ENCODE measurements around the gene SOS1.
"Not testable (repeated sequence)": the region's sequence is repeated elsewhere in the genome, so short reads cannot be mapped to it uniquely, and the experiment has no call there.

Gene SOS1

DNA sequence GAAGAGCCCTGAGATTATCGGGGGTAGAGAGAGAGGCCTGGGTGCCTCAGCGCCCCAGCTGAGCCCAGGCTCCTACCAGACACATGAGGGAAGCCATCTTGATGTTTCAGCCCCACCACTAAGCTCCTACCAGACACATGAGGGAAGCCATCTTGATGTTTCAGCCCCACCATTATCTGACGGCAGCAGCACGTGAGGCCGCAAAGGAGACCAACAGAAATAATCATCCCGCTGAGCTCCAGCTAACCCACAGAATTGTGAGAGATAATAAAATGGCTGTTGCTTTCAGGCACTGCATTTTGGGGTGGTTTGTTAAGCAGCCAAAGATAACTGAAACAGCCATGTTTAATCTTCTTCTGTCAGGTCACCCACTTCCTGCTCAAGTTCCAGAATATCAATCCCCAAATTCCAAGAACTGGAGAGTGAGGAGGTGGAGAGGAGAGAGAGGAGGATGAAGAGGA is 29.3 kb upstream of the SOS1 start:
- TF ChIP-seq POLR2A (IDR thresholded peaks at IDR 0.05; ENCODE audit: low read depth, low read length) (no peak), POLR2AphosphoS5 (IDR thresholded peaks at IDR 0.05; ENCODE audit: low read depth, low read length) (no peak), TAF1 (IDR thresholded peaks at IDR 0.05; ENCODE audit: borderline replicate concordance, low read depth, low read length) (no peak)
- FAIRE-seq (no peak), DNase-seq (ENCODE audit: insufficient read length) (no peak)

- FAIRE-seq: no peak
- no peak for TF ChIP-seq POLR2AphosphoS5 (IDR thresholded peaks at IDR 0.05; ENCODE audit: low read depth, low read length)
- no peak for TF ChIP-seq TAF1 (IDR thresholded peaks at IDR 0.05; ENCODE audit: borderline replicate concordance, low read depth, low read length)
- TF ChIP-seq POLR2A (IDR thresholded peaks at IDR 0.05; ENCODE audit: low read depth, low read length): no peak
- DNase-seq (ENCODE audit: insufficient read length): no peak
These were observed 25.8 kb upstream of the SOS1 start for GRCh38 chr2:39146630-39147029.

DNA sequence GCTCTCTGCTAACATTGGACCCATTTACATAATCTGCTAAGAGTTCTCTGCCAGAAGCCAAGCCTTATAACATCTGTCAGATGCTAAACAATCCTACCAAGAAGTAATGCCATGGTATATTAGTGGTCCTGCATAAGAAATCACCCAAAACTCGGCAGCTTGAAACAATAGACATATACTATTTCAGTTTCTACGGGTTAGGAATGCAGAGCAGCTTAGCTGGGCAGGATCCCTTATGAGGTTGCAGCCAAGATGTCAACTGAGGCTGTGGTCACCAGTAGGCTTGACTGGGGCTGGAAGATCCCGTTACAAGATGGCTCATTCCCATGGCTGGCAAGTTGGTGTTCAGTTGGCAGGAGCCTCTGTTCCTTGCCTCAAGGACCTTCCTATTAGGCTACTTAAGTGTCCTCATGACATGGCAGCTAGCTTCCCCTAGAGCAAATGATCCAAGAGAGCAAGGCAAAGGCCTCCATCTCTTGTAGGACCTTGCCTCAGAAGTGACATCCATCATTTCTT is 25.1 kb upstream of the SOS1 start:
- TF ChIP-seq TAF1 (IDR thresholded peaks at IDR 0.05; ENCODE audit: borderline replicate concordance, low read depth, low read length): no peak
- no peak for FAIRE-seq
- DNase-seq (ENCODE audit: insufficient read length): no peak

DNA sequence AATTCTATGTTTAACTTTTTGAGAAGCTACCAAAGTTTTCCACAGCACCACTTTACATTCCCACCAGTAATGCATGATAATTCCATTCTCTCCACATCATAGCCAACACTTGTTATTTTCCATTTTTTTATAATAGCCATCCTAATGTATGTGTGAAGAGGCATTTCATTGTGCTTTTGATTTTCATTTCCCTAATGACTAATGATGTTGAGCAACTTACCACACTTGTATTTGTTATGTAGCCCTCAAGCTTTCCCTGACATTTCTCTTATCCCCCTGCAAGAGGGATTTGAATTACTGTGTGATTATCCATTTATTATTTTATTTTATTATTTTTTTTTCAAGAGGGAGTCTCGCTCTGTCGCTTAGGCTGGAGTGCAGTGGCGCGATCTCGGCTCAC is 23.6 kb upstream of the SOS1 start:
- FAIRE-seq (no peak), DNase-seq (ENCODE audit: insufficient read length) (no peak)
- no peak for TF ChIP-seq POLR2AphosphoS5 (IDR thresholded peaks at IDR 0.05; ENCODE audit: low read depth, low read length)
- no peak for TF ChIP-seq TAF1 (IDR thresholded peaks at IDR 0.05; ENCODE audit: borderline replicate concordance, low read depth, low read length)
- no peak for TF ChIP-seq POLR2A (IDR thresholded peaks at IDR 0.05; ENCODE audit: low read depth, low read length)

DNA sequence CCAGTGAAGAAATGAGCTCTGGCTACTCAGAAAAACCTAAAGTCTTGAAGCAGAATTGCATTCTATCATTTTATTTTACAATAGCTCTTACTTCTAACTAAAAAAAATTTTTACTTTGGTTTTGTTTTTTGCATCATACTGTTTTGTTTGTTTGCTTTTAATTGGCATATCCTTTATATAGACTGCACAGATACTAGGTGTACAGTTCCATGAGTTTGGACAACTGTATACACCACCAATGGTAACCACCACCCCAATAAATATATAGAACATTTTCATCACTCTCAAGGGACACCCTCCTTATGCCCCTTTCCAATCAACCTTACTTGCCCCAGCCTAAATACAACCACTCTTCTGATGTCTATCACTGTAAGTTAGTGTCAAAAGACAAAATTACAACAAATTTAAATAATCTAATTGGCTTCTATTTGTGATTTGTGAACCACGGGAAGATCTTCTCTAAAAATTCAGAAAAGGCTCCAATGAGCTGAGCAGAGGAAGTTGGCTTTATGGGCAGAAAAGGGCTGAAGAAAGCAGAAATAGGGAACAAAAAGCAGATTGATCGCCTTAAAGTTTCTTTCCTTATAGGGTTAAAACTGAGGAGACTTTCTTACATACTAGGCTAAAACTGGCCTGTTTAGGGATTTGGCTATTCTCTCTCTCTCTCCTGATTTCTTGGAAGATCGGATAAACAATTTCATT is 22.2 kb upstream of the SOS1 start:
- TF ChIP-seq POLR2AphosphoS5 (IDR thresholded peaks at IDR 0.05; ENCODE audit: low read depth, low read length) (no peak), TAF1 (IDR thresholded peaks at IDR 0.05; ENCODE audit: borderline replicate concordance, low read depth, low read length) (no peak), POLR2A (IDR thresholded peaks at IDR 0.05; ENCODE audit: low read depth, low read length) (no peak)
- FAIRE-seq (no peak), DNase-seq (ENCODE audit: insufficient read length) (no peak)

DNA sequence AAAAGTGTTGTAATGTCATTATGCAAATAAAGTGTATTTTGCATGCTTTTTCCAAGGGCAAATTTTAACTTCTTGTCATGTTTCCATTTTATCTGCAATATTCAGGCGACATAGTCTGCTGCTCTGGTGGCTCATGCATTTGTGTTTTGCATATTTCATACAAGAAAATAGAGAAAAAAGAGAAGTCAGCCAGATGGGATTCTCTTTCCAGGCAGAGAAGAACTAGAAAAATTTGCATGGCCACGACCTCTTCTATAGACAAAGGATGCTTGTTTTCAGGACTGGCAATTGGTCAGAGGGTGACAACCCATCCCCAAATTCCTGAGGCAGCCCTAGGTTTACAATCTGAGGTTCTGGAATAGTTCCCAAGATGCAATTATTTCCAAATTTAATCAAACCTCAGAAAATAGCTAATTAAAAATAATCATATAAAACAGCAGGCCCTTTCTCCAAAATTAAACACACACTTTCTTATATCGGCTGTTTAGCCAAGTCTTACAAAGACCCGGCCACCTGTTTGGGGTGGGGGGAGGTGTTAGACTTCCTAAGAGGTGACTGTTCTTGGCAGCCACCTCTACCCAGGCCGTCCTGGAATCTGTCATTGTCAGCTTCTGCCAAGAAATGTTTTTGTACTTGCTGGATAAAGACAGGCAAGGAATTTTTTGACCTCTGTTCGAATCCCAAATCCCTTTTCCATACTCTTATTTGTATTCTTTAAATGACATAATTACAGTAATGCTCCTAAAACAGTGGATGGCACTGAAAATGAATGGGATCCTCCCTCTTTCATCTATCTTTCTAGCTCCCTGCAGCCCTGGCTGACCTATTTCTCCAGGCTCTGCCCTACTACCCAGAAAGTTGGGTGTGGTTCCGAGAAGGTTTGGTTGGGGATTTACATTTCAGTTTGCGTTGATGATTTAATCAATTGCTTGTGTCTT is 20.8 kb upstream of the SOS1 start:
- DNase-seq (ENCODE audit: insufficient read length) (no peak), FAIRE-seq (peak; percentile 72)
- no peak for TF ChIP-seq POLR2A (IDR thresholded peaks at IDR 0.05; ENCODE audit: low read depth, low read length)
- TF ChIP-seq TAF1 (IDR thresholded peaks at IDR 0.05; ENCODE audit: borderline replicate concordance, low read depth, low read length): no peak
- TF ChIP-seq POLR2AphosphoS5 (IDR thresholded peaks at IDR 0.05; ENCODE audit: low read depth, low read length): no peak

DNA sequence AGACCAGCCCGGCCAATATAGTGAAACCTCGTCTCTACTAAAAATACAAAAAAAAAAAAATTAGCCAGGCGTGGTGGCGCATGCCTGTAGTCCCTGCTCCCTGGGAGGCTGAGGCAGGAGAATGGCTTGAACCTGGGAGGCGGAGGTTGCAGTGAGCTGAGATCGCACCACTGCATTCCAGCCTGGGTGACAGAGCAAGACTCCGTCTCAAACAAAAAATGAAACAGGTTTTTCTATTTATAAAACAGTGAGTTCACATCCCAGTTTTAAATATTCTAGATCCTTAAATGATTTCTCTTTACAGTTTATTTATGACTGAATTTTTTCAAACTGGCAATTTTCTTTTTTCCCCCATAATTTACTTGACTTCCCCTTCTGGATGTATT is 20.1 kb upstream of the SOS1 start:
- FAIRE-seq; DNase-seq (ENCODE audit: insufficient read length): not testable (repeated sequence)

DNA sequence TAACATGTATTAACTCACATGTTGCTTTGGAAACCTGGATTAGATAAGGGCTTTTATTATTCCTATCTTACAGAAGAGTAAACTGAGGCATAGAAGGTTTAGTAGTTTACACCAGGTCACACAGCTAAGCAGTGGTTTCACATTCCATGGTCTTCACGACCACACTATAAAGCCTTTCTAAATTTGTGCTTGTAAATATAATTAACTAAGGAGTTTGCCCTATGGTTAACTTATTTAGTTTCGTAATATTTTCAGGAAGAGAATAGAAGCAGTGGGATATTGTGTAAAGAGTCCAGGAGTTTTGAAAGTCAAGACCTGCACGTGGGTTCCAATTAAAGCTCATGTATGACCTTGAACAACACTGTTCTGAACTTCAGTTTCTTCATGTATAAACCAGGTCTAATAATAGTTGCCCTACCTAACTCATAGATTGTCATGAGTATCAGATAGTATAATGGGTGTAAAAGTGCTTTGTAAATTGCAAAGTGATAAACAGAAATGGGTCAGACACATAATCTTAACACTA is 19.5 kb upstream of the SOS1 start:
- no peak for FAIRE-seq

DNA sequence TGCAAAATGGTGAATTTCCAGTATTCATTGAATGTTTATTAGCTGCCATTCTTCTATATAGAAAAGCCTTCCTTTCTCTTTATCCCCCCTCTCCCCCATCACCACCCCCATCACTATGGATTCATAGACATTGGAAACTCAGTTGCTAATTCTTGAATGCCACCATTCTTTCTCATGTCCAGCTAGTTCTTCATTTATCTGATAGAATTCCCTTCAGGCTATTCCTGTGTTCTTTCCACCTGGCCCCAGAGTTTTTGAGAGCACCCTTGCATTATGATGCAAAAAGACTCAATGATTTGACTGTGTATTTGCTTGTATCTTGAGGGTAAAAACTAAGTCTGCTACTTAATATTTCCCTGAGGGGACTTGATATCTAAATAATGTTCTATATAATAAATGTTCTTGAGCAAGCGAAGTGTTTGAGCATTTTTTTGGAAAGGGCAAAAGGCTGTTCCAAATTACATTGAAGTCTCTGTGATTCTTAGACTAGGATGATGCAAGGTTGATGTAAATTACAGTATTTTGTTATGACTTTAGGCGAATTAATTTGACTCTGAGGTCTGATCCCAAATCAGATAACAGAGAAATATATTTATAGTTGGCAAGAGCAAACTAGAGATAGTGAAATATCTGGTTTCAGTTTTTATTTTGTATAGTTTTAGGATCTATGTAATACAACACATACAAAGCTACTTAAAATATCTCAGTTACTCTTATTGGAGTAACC is 18.8 kb upstream of the SOS1 start:
- TF ChIP-seq POLR2AphosphoS5 (IDR thresholded peaks at IDR 0.05; ENCODE audit: low read depth, low read length) (no peak), POLR2A (IDR thresholded peaks at IDR 0.05; ENCODE audit: low read depth, low read length) (no peak)
- DNase-seq (ENCODE audit: insufficient read length) (no peak), FAIRE-seq (no peak)

More for the DNA sequence above, 19.5 kb upstream of the SOS1 start:
- no peak for TF ChIP-seq TAF1 (IDR thresholded peaks at IDR 0.05; ENCODE audit: borderline replicate concordance, low read depth, low read length)
- DNase-seq (ENCODE audit: insufficient read length): no peak

DNA sequence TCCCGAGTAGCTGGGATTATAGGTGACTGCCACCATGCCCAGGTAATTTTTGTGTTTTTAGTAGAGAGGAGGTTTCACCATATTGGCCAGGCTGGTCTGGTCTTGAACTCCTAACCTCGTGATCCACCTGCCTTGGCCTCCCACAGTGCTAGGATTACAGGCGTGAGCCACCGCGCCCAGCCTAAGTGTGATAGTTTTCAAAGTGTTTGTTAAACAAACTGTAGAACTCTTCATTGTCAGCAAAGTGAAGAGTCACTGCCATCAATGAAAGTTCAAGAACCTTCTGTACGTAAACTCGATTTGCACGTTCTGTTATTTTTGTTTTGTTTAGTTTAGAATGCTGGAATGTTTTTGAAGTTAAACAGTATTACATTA is 18.0 kb upstream of the SOS1 start:
- no peak for TF ChIP-seq POLR2AphosphoS5 (IDR thresholded peaks at IDR 0.05; ENCODE audit: low read depth, low read length)
- TF ChIP-seq POLR2A (IDR thresholded peaks at IDR 0.05; ENCODE audit: low read depth, low read length): no peak
- TF ChIP-seq TAF1 (IDR thresholded peaks at IDR 0.05; ENCODE audit: borderline replicate concordance, low read depth, low read length): no peak
- DNase-seq (ENCODE audit: insufficient read length) (no peak), FAIRE-seq (no peak)

- DNase-seq (ENCODE audit: insufficient read length); FAIRE-seq: not testable (repeated sequence)
These were observed 17.5 kb upstream of the SOS1 start for GRCh38 chr2:39138187-39138836.

Measured in GM12892 (cell line).